ENCODE measurements around the gene SIX5.

The SIX5 gene

GRCh38 chr19:45773384-45773783 is 4.3 kb upstream of the SIX5 start:
- DNase-seq (ENCODE audit: extremely low spot score): no peak

GRCh38 chr19:45772912-45773311 is 3.9 kb upstream of the SIX5 start:
- TF ChIP-seq ARNT (IDR thresholded peaks at IDR 0.05) (no peak), HDGF (IDR thresholded peaks at IDR 0.05; ENCODE audit: borderline replicate concordance) (no peak), BHLHE40 (IDR thresholded peaks at IDR 0.05; ENCODE audit: borderline replicate concordance) (no peak), ELF4 (IDR thresholded peaks at IDR 0.05) (no peak), SP1 (IDR thresholded peaks at IDR 0.05) (no peak), ZNF384 (IDR thresholded peaks at IDR 0.05) (no peak), CTBP1 (IDR thresholded peaks at IDR 0.05; ENCODE audit: borderline replicate concordance) (no peak), L3MBTL2 (conservative IDR thresholded peaks at IDR 0.05) (no peak), NFRKB (IDR thresholded peaks at IDR 0.05) (no peak), FOXA1 (IDR thresholded peaks at IDR 0.05) (no peak), SUZ12 (IDR thresholded peaks at IDR 0.05) (no peak), TARDBP (IDR thresholded peaks at IDR 0.05) (no peak), FOXK2 (IDR thresholded peaks at IDR 0.05) (no peak), FOXM1 (IDR thresholded peaks at IDR 0.05; ENCODE audit: borderline replicate concordance) (no peak), LEF1 (IDR thresholded peaks at IDR 0.05; ENCODE audit: borderline replicate concordance) (no peak), PKNOX1 (IDR thresholded peaks at IDR 0.05) (no peak)
- no peak for DNase-seq (ENCODE audit: extremely low spot score)
- ChIA-PET POLR2A (interaction anchor here (0.5 to 2.2 kb wide), 5 partner anchors 9 to 304 kb away, joined by 3 to 9 read pairs (median 3); partner anchors contain the start of genes DMPK, FBXO46 and SYMPK), CTCF (interaction anchor here (1.1 to 1.5 kb wide), 3 partner anchors 26 to 80 kb away, joined by 4 to 5 read pairs (median 4); partner anchors contain the start of gene QPCTL)

More at GRCh38 chr19:45773384-45773783, 4.3 kb upstream of the SIX5 start:
- ChIA-PET POLR2A (interaction anchor here (1.1 to 2.2 kb wide), 4 partner anchors 9 to 90 kb away, joined by 3 to 9 read pairs (median 4); partner anchors contain the start of genes DMPK, FBXO46 and SYMPK), CTCF (interaction anchor here (1.1 to 1.5 kb wide), 3 partner anchors 26 to 81 kb away, joined by 4 to 5 read pairs (median 4); partner anchors contain the start of gene QPCTL)
- no peak for TF ChIP-seq ELF4 (IDR thresholded peaks at IDR 0.05)
- TF ChIP-seq L3MBTL2 (conservative IDR thresholded peaks at IDR 0.05): no peak
- TF ChIP-seq FOXA1 (IDR thresholded peaks at IDR 0.05): no peak

- CTCF ChIA-PET: interaction anchor here (1.1 to 1.5 kb wide), 3 partner anchors 27 to 80 kb away, joined by 4 to 5 read pairs (median 4); partner anchors contain the start of gene QPCTL
These were observed 3.2 kb upstream of the SIX5 start for GRCh38 chr19:45772130-45772840.

GRCh38 chr19:45771311-45771933 is 2.4 kb upstream of the SIX5 start:
- ChIA-PET POLR2A (interaction anchor here (0.7 to 2.2 kb wide), 2 partner anchors 10 to 79 kb away, joined by 3 to 9 read pairs; partner anchors contain the start of genes DMPK and QPCTL), CTCF (interaction anchor here (2.4 kb wide), 1 partner anchor 28 kb away, joined by 21 read pairs; no protein-coding TSS in a partner anchor)
- no peak for TF ChIP-seq NFRKB (IDR thresholded peaks at IDR 0.05)
- TF ChIP-seq FOXK2 (IDR thresholded peaks at IDR 0.05): no peak
- no peak for TF ChIP-seq BHLHE40 (IDR thresholded peaks at IDR 0.05; ENCODE audit: borderline replicate concordance)
- TF ChIP-seq ARNT (IDR thresholded peaks at IDR 0.05): no peak
- no peak for TF ChIP-seq PKNOX1 (IDR thresholded peaks at IDR 0.05)
- no peak for TF ChIP-seq CTBP1 (IDR thresholded peaks at IDR 0.05; ENCODE audit: borderline replicate concordance)
- TF ChIP-seq L3MBTL2 (conservative IDR thresholded peaks at IDR 0.05): no peak
- TF ChIP-seq LEF1 (IDR thresholded peaks at IDR 0.05; ENCODE audit: borderline replicate concordance): no peak
- no peak for TF ChIP-seq ZNF384 (IDR thresholded peaks at IDR 0.05)
- TF ChIP-seq TARDBP (IDR thresholded peaks at IDR 0.05): no peak
- TF ChIP-seq SUZ12 (IDR thresholded peaks at IDR 0.05): no peak
- TF ChIP-seq ELF4 (IDR thresholded peaks at IDR 0.05): no peak
- TF ChIP-seq FOXM1 (IDR thresholded peaks at IDR 0.05; ENCODE audit: borderline replicate concordance): no peak
- no peak for TF ChIP-seq HDGF (IDR thresholded peaks at IDR 0.05; ENCODE audit: borderline replicate concordance)
- no peak for TF ChIP-seq FOXA1 (IDR thresholded peaks at IDR 0.05)
- TF ChIP-seq SP1 (IDR thresholded peaks at IDR 0.05): no peak
- no peak for DNase-seq (ENCODE audit: extremely low spot score)

More at GRCh38 chr19:45772130-45772840, 3.2 kb upstream of the SIX5 start:
- no peak for DNase-seq (ENCODE audit: extremely low spot score)
- POLR2A ChIA-PET: interaction anchor here (0.5 to 2.2 kb wide), 5 partner anchors 10 to 304 kb away, joined by 3 to 9 read pairs (median 3); partner anchors contain the start of genes DMPK, FBXO46 and QPCTL
- TF ChIP-seq TARDBP (IDR thresholded peaks at IDR 0.05): no peak
- no peak for TF ChIP-seq BHLHE40 (IDR thresholded peaks at IDR 0.05; ENCODE audit: borderline replicate concordance)
- no peak for TF ChIP-seq CTBP1 (IDR thresholded peaks at IDR 0.05; ENCODE audit: borderline replicate concordance)
- no peak for TF ChIP-seq NFRKB (IDR thresholded peaks at IDR 0.05)
- TF ChIP-seq L3MBTL2 (conservative IDR thresholded peaks at IDR 0.05): no peak
- no peak for TF ChIP-seq PKNOX1 (IDR thresholded peaks at IDR 0.05)
- no peak for TF ChIP-seq SP1 (IDR thresholded peaks at IDR 0.05)
- TF ChIP-seq FOXM1 (IDR thresholded peaks at IDR 0.05; ENCODE audit: borderline replicate concordance): no peak
- no peak for TF ChIP-seq HDGF (IDR thresholded peaks at IDR 0.05; ENCODE audit: borderline replicate concordance)
- no peak for TF ChIP-seq FOXA1 (IDR thresholded peaks at IDR 0.05)
- no peak for TF ChIP-seq FOXK2 (IDR thresholded peaks at IDR 0.05)

Data from HEK293T (cell line).